Activated naive CD8-positive, alpha-beta T cell treated with anti-CD3 and anti-CD28 coated beads, Interleukin-2, amount 10 ng/mL, durations not matched to agents 7 days and 5 days (primary cell): ENCODE data around the gene GNAQ. TPM values are rescaled to one million over a fixed set of nuclear protein-coding genes. Genes with fewer than 3 reads are reported as not detected.
A peak's percentile ranks its signal among the peaks of the same experiment; 100 is the strongest.

Source experiments
- ATAC-seq: fragments of 150-1000 bp; cut with Tn5 transposase; one replicate; pipeline ENCODE4 v1.10.0; 2021; ENCODE audit warnings: low read depth, moderate library complexity
- POLR2A ChIA-PET: fragments of 350-600 bp; sonication (Branson Sonifier 250); formaldehyde crosslinking; loops from one replicate; lab custom pipeline; 2021; ENCODE audit warnings: antibody characterized with exemption; lab: Charles Lee
- DNase-seq: peaks from one replicate; pipeline ENCODE4 v3.0.0; 2021
- H3K27ac Mint-ChIP-seq: one replicate; pipeline ENCODE4 v1.8.0; 2022; ENCODE audit warnings: mild to moderate bottlenecking, mixed read lengths
- H3K27me3 Mint-ChIP-seq: one replicate; pipeline ENCODE4 v1.8.0; 2022; ENCODE audit warnings: mild to moderate bottlenecking, moderate library complexity, mixed read lengths
- H3K36me3 Mint-ChIP-seq: one replicate; pipeline ENCODE4 v1.8.0; 2021; ENCODE audit warnings: mild to moderate bottlenecking, mixed read lengths
- H3K4me1 Mint-ChIP-seq: one replicate; pipeline ENCODE4 v1.8.0; 2021; ENCODE audit warnings: mixed read lengths
- H3K4me3 Mint-ChIP-seq: one replicate; pipeline ENCODE4 v1.8.0; 2022; ENCODE audit warnings: mild to moderate bottlenecking, moderate library complexity, mixed read lengths
- H3K9me3 Mint-ChIP-seq: one replicate; pipeline ENCODE4 v1.8.0; 2021; ENCODE audit warnings: mixed read lengths
- total RNA-seq, 2 experiments: library from RNA; stranded (reverse); gene quantifications; one replicate each; pipeline ENCODE4 v1.2.3, GENCODE V29; 2021

The GNAQ gene
- total RNA-seq, 2 experiments from 2014 or later = 25.5 to 30.4 TPM

GRCh38 chr9:77909306-77909705, 122.3 kb downstream of the GNAQ start:
- DNase-seq = no peak
- ATAC-seq = peak; percentile 99
- Mint-ChIP-seq H3K4me3 (peak overlapping the region; percentile 78), H3K4me1 (peaks cover 34% of the 10 kb centered on the region), H3K27ac (peak overlapping the region; percentile 96), H3K9me3 (peaks cover 1% of the 10 kb centered on the region), H3K36me3 (peaks cover 41% of the 10 kb centered on the region), H3K27me3 (no peaks in the 10 kb centered on the region)
- POLR2A ChIA-PET = no interaction called here

GRCh38 chr9:77908293-77908692, 123.3 kb downstream of the GNAQ start:
- ATAC-seq = no peak
- Mint-ChIP-seq H3K27ac (peak overlapping the region; percentile 96), H3K36me3 (peaks cover 40% of the 10 kb centered on the region), H3K4me3 (peak overlapping the region; percentile 78), H3K9me3 (peaks cover 1% of the 10 kb centered on the region), H3K4me1 (peaks cover 34% of the 10 kb centered on the region), H3K27me3 (no peaks in the 10 kb centered on the region)
- DNase-seq = no peak
- POLR2A ChIA-PET = no interaction called here

GRCh38 chr9:77907585-77907984, 124.0 kb downstream of the GNAQ start:
- Mint-ChIP-seq H3K27ac (no peak overlapping the region), H3K4me1 (peaks cover 32% of the 10 kb centered on the region), H3K4me3 (no peak overlapping the region), H3K27me3 (no peaks in the 10 kb centered on the region), H3K36me3 (peaks cover 41% of the 10 kb centered on the region), H3K9me3 (peaks cover 1% of the 10 kb centered on the region)
- no peak for ATAC-seq
- POLR2A ChIA-PET = no interaction called here
- DNase-seq = no peak

GRCh38 chr9:77906991-77907390, 124.6 kb downstream of the GNAQ start:
- DNase-seq (no peak), ATAC-seq (no peak)
- Mint-ChIP-seq H3K9me3 (peaks cover 1% of the 10 kb centered on the region), H3K4me3 (no peak overlapping the region), H3K36me3 (peaks cover 37% of the 10 kb centered on the region), H3K27me3 (no peaks in the 10 kb centered on the region), H3K4me1 (peaks cover 31% of the 10 kb centered on the region), H3K27ac (no peak overlapping the region)
- POLR2A ChIA-PET = no interaction called here

- POLR2A ChIA-PET = no interaction called here
- ATAC-seq (no peak), DNase-seq (no peak)
- Mint-ChIP-seq H3K4me3 (no peak overlapping the region), H3K27me3 (no peaks in the 10 kb centered on the region), H3K36me3 (peaks cover 33% of the 10 kb centered on the region), H3K9me3 (peaks cover 1% of the 10 kb centered on the region), H3K27ac (no peak overlapping the region), H3K4me1 (peaks cover 23% of the 10 kb centered on the region)
These were observed 127.8 kb downstream of the GNAQ start for GRCh38 chr9:77903666-77904285.

GRCh38 chr9:77901771-77902170, 129.8 kb downstream of the GNAQ start:
- no peak overlapping the region for H3K27ac Mint-ChIP-seq
- peaks cover 10% of the 10 kb centered on the region for H3K4me1 Mint-ChIP-seq
- ATAC-seq (no peak), DNase-seq (no peak)
- H3K27me3 Mint-ChIP-seq = no peaks in the 10 kb centered on the region
- POLR2A ChIA-PET = no interaction called here
- peaks cover 25% of the 10 kb centered on the region for H3K36me3 Mint-ChIP-seq
- H3K9me3 Mint-ChIP-seq = no peaks in the 10 kb centered on the region
- H3K4me3 Mint-ChIP-seq = no peak overlapping the region

- Mint-ChIP-seq H3K4me1 (peaks cover 10% of the 10 kb centered on the region), H3K27me3 (no peaks in the 10 kb centered on the region), H3K9me3 (no peaks in the 10 kb centered on the region), H3K36me3 (peaks cover 25% of the 10 kb centered on the region), H3K4me3 (no peak overlapping the region), H3K27ac (no peak overlapping the region)
- POLR2A ChIA-PET = no interaction called here
- no peak for DNase-seq
- no peak for ATAC-seq
These were observed 130.6 kb downstream of the GNAQ start for GRCh38 chr9:77901018-77901417.

GRCh38 chr9:77899679-77900354, 131.8 kb downstream of the GNAQ start:
- ATAC-seq = no peak
- H3K4me1 Mint-ChIP-seq = peaks cover 12% of the 10 kb centered on the region

GRCh38 chr9:77898864-77899263, 132.7 kb downstream of the GNAQ start:
- H3K9me3 Mint-ChIP-seq = no peaks in the 10 kb centered on the region
- DNase-seq (no peak), ATAC-seq (no peak)
- H3K4me1 Mint-ChIP-seq = peaks cover 12% of the 10 kb centered on the region
- no peaks in the 10 kb centered on the region for H3K27me3 Mint-ChIP-seq
- no peak overlapping the region for H3K4me3 Mint-ChIP-seq
- H3K27ac Mint-ChIP-seq = no peak overlapping the region
- POLR2A ChIA-PET = no interaction called here
- peaks cover 25% of the 10 kb centered on the region for H3K36me3 Mint-ChIP-seq

More at GRCh38 chr9:77899679-77900354, 131.8 kb downstream of the GNAQ start:
- Mint-ChIP-seq H3K4me3 (no peak overlapping the region), H3K9me3 (no peaks in the 10 kb centered on the region), H3K27me3 (no peaks in the 10 kb centered on the region), H3K36me3 (peaks cover 26% of the 10 kb centered on the region), H3K27ac (no peak overlapping the region)
- POLR2A ChIA-PET = no interaction called here
- DNase-seq = no peak

GRCh38 chr9:77896938-77897667, 134.5 kb downstream of the GNAQ start:
- ATAC-seq (no peak), DNase-seq (no peak)
- no peak overlapping the region for H3K4me3 Mint-ChIP-seq
- POLR2A ChIA-PET = interaction anchor here (0.6 kb wide), 1 partner anchor 254 kb away, joined by 3 read pairs; no protein-coding TSS in a partner anchor
- peaks cover 19% of the 10 kb centered on the region for H3K4me1 Mint-ChIP-seq
- H3K9me3 Mint-ChIP-seq = no peaks in the 10 kb centered on the region
- H3K27me3 Mint-ChIP-seq = no peaks in the 10 kb centered on the region
- no peak overlapping the region for H3K27ac Mint-ChIP-seq
- H3K36me3 Mint-ChIP-seq = peaks cover 17% of the 10 kb centered on the region

- Mint-ChIP-seq H3K9me3 (no peaks in the 10 kb centered on the region), H3K4me1 (peaks cover 18% of the 10 kb centered on the region), H3K27me3 (no peaks in the 10 kb centered on the region), H3K27ac (no peak overlapping the region), H3K4me3 (no peak overlapping the region), H3K36me3 (peaks cover 16% of the 10 kb centered on the region)
- no peak for DNase-seq
- ATAC-seq = no peak
- POLR2A ChIA-PET = interaction anchor here (0.6 kb wide), 1 partner anchor 255 kb away, joined by 3 read pairs; no protein-coding TSS in a partner anchor
These were observed 135.2 kb downstream of the GNAQ start for GRCh38 chr9:77896269-77896937.

GRCh38 chr9:77893706-77894105, 137.9 kb downstream of the GNAQ start:
- Mint-ChIP-seq H3K4me1 (peaks cover 9% of the 10 kb centered on the region), H3K27me3 (no peaks in the 10 kb centered on the region), H3K9me3 (no peaks in the 10 kb centered on the region), H3K36me3 (peaks cover 10% of the 10 kb centered on the region), H3K4me3 (no peak overlapping the region), H3K27ac (no peak overlapping the region)
- no peak for DNase-seq
- no peak for ATAC-seq
- POLR2A ChIA-PET = no interaction called here

- H3K9me3 Mint-ChIP-seq = no peaks in the 10 kb centered on the region
- peaks cover 7% of the 10 kb centered on the region for H3K36me3 Mint-ChIP-seq
- H3K27me3 Mint-ChIP-seq = no peaks in the 10 kb centered on the region
- H3K27ac Mint-ChIP-seq = no peak overlapping the region
- no peak for ATAC-seq
- no peak for DNase-seq
- POLR2A ChIA-PET = no interaction called here
- no peak overlapping the region for H3K4me3 Mint-ChIP-seq
- peaks cover 9% of the 10 kb centered on the region for H3K4me1 Mint-ChIP-seq
These were observed 138.6 kb downstream of the GNAQ start for GRCh38 chr9:77892955-77893514.
